Heart left ventricle (tissue), 13 donors: Measurements from ENCODE around the gene C16orf92.

Experiments used
- CTCF ChIP-seq, 12 donors: fragments of 200-600 bp; sonication (generic) in 4 of 12; IDR thresholded peaks; one replicate each; pipeline versions ENCODE4 v1.5.0 to v1.8.0; 2018 to 2022; ENCODE audit warnings: antibody characterized with exemption in 12 of 12, mild to moderate bottlenecking in 5 of 12
- POLR2A ChIP-seq, 2 donors: fragments of 450-650 bp; IDR thresholded peaks; one replicate each; pipeline ENCODE4 v1.6.1; 2017; ENCODE audit warnings: antibody characterized with exemption in 2 of 2, mild to moderate bottlenecking in 2 of 2, moderate library complexity in 2 of 2
- donor health status: ischemic (EF 13 %, LVEDD 7.1; RV severe dilation, severe dysfunction).
- donor health status: DM: no; HTN: yes; CAD: no.
- donor health status: DM: no; HTN: no; CAD: no.
- donor health status: ischemic (EF 25% LVEDD 6.9; RV normal size, moderate dysfunction).
- donor health status: ischemic (EF 25% LVEDD 5.7; RV mildly dilated, moderate dysfunction).
- donor health status: ischemic (EF 35%, LVEDD 5.7; RV mildly dilated, moderate dysfunction).
- donor health status: nonischemic (EF 11% LVEDD 7.7; RV severe dilation, severe dysfunction).
- donor health status: DM: yes; HTN: yes; CAD: no.
- donor health status: PGD.
- donor health status: ischemic (EF 29% LVEDD 5.4; RV normal size, mild dysfunction).
- donor health status: nonischemic (EF 23%, LVEDD 6.1; RV moderate dilation, normal function).

DNA sequence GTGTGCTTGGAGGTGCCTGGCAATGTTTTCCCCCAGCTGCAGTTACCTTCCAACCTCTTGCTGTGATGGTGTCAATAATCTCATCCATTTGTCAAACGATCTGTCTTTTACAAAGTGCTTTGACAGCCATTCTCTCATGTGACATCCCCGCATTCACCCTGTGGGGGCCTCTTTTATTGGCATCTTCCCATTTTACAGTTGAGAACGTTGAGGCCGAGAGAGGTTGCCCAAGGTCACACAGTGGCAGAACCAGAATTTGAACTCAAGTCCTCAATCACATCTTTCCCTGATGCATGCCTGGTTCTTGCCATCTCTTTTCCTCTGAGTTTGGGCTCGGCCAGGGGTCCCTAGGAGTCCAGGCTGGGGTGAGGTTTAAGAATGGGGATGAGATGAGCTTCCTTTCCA lies 47.9 kb upstream of the C16orf92 start:
- TF ChIP-seq POLR2A (IDR thresholded peaks at IDR 0.05) (no peak), CTCF (IDR thresholded peaks at IDR 0.05) (no peak)
